ENCODE measurements around the gene JPH3. TPM values are rescaled to one million over a fixed set of nuclear protein-coding genes. Genes with fewer than 3 reads are reported as not detected.

Gene JPH3
- total and polyA plus RNA-seq, 5 donors = 0.09 to 0.32 (median 0.14) TPM

DNA sequence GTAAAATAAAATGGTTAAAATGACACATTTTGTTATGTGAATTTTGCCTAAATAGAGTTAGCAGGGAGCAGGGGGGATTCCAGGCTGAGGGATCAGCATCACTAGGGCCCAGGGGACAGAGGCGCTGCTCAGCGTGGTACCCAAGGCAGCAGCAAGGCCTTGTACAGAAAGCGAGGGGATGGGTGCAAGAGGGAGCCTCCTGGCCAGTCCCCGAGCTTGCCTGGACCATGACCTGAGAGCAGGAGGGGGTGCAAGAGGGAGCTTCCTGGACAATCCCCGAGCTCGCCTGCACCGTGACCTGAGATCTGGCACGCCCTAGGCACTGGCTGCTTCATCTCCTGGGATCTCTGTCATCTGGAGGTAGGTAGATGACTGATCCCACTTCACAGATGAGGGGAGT lies 17.3 kb upstream of the JPH3 start:
- Histone ChIP-seq H3K27me3 (ENCODE audit: control insufficient read depth, insufficient read depth) (no peaks in the 10 kb centered on the region), H3K27ac (ENCODE audit: low read length) (no peak overlapping the region), H3K4me1 (ENCODE audit: control insufficient read depth, insufficient read depth, low read length) (no peaks in the 10 kb centered on the region), H3K9me3 (ENCODE audit: control insufficient read depth, low read length) (no peaks in the 10 kb centered on the region), H3K4me3 (ENCODE audit: low read length) (no peak overlapping the region)
- 88% methylated on average over 8 of the region's 8 CpGs for WGBS
- no peak for DNase-seq
- intact Hi-C loops (cut with DNase I) = loop anchor here (5.0 to 10.0 kb wide), 4 partner anchors 52 to 187 kb away; partner anchors contain the start of gene KLHDC4 (in 3 of the 4)
- ATAC-seq = no peak

DNA sequence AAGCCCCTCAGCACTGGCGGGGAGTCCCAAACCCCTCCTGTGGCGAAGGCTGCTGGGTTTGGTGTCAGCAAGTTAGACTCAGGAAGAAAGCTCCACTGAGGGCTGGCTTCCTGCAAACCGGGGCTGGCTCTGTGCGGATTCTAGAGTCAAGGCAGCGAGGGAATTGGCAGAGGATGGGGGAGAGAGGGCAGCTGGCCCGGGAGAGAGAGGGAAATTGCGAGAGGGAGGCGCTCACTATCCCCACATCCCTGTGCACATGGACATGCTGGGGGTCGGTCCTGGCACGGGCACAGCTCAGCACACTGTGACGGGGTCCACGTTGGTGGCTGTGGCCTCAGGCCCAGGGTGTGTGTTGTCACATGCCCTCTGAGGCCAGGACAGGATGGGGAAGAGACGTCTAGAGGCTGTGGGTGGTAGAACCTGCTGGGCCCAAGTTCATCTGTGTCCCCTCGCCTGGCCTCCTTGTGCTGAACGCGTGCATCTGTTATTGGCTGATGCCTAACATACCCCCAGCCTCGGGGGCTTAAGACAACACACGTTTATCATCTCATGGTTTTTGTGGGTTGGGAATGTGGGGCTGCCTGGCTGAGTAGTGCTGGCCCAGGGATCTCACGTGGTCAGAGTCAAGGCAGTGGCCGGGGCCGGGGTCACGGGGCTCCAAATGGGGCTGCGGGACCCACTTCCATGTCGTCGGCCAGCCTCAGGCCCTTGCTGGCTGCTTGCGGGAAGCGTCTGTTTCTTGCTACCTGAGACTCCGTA lies 16.7 kb upstream of the JPH3 start:
- Histone ChIP-seq H3K4me1 (ENCODE audit: control insufficient read depth, insufficient read depth, low read length) (no peaks in the 10 kb centered on the region), H3K27me3 (ENCODE audit: control insufficient read depth, insufficient read depth) (no peaks in the 10 kb centered on the region), H3K4me3 (ENCODE audit: low read length) (no peak overlapping the region), H3K27ac (ENCODE audit: low read length) (no peak overlapping the region), H3K9me3 (ENCODE audit: control insufficient read depth, low read length) (no peaks in the 10 kb centered on the region)
- intact Hi-C loops (cut with DNase I) = loop anchor here (5.0 to 10.0 kb wide), 3 partner anchors 52 to 187 kb away; partner anchors contain the start of gene KLHDC4 (in 2 of the 4)
- no peak for ATAC-seq
- WGBS = 53% methylated on average over 28 of the region's 28 CpGs
- no peak for DNase-seq

DNA sequence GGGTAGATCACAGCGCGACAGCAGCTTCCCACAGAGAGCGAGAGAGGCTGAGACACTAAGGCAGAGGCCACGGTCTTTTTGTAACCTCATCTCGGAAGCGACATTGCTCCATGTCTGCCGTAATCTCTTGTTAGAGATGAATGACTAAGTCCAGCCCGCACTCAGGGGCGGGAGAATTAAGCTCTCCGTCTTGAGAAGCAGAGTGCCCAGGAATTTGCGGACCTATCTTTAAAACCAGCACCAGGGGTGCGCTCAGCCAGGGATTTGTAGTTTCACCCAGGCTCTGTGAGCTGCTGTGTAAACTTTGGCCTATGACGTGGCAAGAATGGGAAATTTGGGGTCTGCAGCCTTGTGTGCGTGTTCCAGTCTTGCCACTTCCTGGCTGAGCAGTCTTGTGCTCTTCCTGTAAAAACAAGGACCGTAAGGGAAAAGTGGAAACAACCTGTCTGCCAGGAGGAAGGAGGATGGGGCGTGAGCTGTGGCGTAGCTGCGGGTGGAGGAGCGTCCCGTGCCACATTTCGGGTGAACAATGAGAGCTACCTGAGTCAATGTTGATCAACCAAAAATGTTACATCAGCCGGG lies 16.0 kb upstream of the JPH3 start:
- Histone ChIP-seq H3K9me3 (ENCODE audit: control insufficient read depth, low read length) (no peaks in the 10 kb centered on the region), H3K4me3 (ENCODE audit: low read length) (no peak overlapping the region), H3K27me3 (ENCODE audit: control insufficient read depth, insufficient read depth) (no peaks in the 10 kb centered on the region), H3K4me1 (ENCODE audit: control insufficient read depth, insufficient read depth, low read length) (no peaks in the 10 kb centered on the region), H3K27ac (ENCODE audit: low read length) (no peak overlapping the region)
- no peak for DNase-seq
- intact Hi-C loops (cut with DNase I) = loop anchor here (5.0 to 10.0 kb wide), 3 partner anchors 51 to 186 kb away; partner anchors contain the start of gene KLHDC4 (in 2 of the 4)
- WGBS = 72% methylated on average over 22 of the region's 22 CpGs
- ATAC-seq = no peak

DNA sequence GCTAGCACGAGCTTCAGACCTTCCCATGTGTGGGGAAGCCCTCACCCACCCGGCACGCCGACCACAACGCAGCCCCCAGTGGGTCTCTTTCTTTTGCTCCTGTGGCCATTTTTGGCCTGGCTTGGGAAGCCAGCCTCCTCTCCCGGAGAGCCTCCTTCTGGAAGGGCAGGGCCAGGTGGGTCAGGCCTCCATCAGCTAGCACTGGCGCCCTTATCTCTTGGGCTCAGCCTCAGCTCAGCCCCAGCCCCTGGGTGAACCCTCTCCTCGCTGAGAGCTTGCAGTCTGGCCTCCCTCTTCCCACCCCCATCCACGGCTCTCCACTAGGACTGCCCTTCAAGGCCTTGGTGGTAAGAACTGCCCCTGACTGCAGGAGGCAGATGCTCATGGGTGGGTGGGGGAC lies 14.7 kb upstream of the JPH3 start:
- DNase-seq = no peak
- Histone ChIP-seq H3K4me1 (ENCODE audit: control insufficient read depth, insufficient read depth, low read length) (no peaks in the 10 kb centered on the region), H3K27ac (ENCODE audit: low read length) (no peak overlapping the region), H3K9me3 (ENCODE audit: control insufficient read depth, low read length) (no peaks in the 10 kb centered on the region), H3K4me3 (ENCODE audit: low read length) (no peak overlapping the region), H3K27me3 (ENCODE audit: control insufficient read depth, insufficient read depth) (no peaks in the 10 kb centered on the region)
- intact Hi-C loops (cut with DNase I) = loop anchor here (5.0 to 10.0 kb wide), 3 partner anchors 50 to 185 kb away; partner anchors contain the start of gene KLHDC4 (in 2 of the 4)
- 82% methylated on average over 9 of the region's 9 CpGs for WGBS
- no peak for ATAC-seq

DNA sequence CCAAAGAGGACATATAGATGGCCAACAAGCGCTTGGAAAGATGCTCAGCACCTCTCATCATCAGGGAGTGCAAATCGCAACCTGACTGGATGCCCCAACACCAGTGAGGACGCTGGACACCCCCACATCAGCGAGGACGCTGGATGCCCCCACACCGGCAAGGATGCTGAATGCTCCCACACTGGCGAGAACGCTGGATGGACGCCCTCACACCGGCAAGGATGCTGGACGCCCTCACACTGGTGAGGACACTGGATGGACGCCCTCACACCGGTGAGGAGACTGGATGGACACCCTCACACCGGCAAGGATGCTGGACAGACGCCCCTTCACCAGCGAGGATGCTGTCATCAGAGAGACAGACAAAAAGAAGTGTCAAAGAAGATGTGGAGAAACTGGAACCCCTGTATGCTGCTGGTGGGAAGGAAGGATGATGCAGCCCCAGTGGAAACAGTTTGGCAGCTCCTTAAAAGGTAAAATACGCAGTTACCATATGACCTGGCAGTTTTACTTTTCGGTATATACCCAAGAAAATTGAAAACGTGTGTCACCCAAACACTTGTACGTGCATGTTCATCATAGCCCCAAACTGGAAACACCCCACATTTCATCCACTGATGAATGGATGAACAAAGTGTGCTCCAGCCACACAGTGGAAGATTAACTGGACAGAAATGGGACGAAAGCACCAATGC lies 10.1 kb upstream of the JPH3 start:
- H3K27ac ChIP-seq (ENCODE audit: low read length) = no peak overlapping the region
- no peak for DNase-seq
- intact Hi-C loops (cut with DNase I) = no loop called here
- no peaks in the 10 kb centered on the region for H3K9me3 ChIP-seq (ENCODE audit: control insufficient read depth, low read length)
- no peaks in the 10 kb centered on the region for H3K4me1 ChIP-seq (ENCODE audit: control insufficient read depth, insufficient read depth, low read length)
- ATAC-seq = no peak
- H3K4me3 ChIP-seq (ENCODE audit: low read length) = no peak overlapping the region
- 79% methylated on average over 21 of the region's 21 CpGs for WGBS
- H3K27me3 ChIP-seq (ENCODE audit: control insufficient read depth, insufficient read depth) = no peaks in the 10 kb centered on the region

DNA sequence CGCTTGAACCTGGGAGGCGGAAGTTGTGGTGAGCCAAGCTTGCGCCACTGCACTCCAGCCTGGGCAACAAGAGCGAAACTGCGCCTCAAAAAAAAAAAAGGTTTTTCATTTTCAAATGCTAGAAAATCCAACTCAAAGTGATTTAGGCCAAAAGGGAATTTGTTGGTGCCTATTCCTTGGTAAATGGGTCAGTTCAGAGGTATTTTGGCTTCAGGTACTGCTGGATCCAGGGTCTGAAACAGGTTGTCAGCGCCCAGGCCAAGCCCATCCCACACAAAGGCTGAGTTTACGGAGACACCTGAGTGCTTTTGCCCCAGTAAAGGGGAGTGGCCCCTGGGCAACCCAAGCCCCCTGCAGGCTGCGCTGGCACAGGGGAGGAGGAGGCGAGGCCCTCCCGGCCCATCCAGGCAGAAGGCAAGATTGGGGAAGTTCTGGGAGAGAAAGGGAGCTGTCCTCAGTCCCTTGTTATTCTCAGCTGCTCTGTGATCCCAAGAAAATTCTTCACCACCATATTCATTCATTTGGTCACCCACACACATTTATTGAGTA lies 8.5 kb upstream of the JPH3 start:
- ATAC-seq = no peak
- H3K27ac ChIP-seq (ENCODE audit: low read length) = no peak overlapping the region
- WGBS = 89% methylated on average over 10 of the region's 10 CpGs
- H3K9me3 ChIP-seq (ENCODE audit: control insufficient read depth, low read length) = no peaks in the 10 kb centered on the region
- intact Hi-C loops (cut with DNase I) = no loop called here
- no peak for DNase-seq
- no peaks in the 10 kb centered on the region for H3K27me3 ChIP-seq (ENCODE audit: control insufficient read depth, insufficient read depth)
- H3K4me1 ChIP-seq (ENCODE audit: control insufficient read depth, insufficient read depth, low read length) = no peaks in the 10 kb centered on the region
- no peak overlapping the region for H3K4me3 ChIP-seq (ENCODE audit: low read length)

DNA sequence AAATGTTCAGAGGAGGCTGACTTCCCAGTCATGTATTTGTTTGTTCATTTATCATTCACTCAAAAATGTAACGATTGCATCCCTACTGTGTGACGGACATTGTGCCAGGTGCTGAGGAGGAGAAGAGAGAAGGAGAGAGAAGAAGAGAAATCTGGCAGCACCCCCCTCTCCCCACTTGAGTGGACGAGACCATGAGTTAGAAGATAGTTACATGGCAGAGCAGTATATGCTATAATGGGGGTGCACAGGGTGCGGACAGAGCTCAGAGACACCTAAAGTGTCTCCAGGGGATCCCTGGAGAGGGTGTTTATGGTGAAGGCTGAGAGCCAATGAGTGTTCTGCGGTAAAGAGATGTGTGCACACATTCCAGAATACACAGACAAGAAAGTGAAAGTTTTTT lies 6.6 kb upstream of the JPH3 start:
- Histone ChIP-seq H3K4me1 (ENCODE audit: control insufficient read depth, insufficient read depth, low read length) (no peaks in the 10 kb centered on the region), H3K27me3 (ENCODE audit: control insufficient read depth, insufficient read depth) (no peaks in the 10 kb centered on the region), H3K27ac (ENCODE audit: low read length) (no peak overlapping the region), H3K4me3 (ENCODE audit: low read length) (no peak overlapping the region), H3K9me3 (ENCODE audit: control insufficient read depth, low read length) (peaks cover 3% of the 10 kb centered on the region)
- no peak for DNase-seq
- no peak for ATAC-seq
- intact Hi-C loops (cut with DNase I) = no loop called here
- 73% methylated on average over 5 of the region's 5 CpGs for WGBS

DNA sequence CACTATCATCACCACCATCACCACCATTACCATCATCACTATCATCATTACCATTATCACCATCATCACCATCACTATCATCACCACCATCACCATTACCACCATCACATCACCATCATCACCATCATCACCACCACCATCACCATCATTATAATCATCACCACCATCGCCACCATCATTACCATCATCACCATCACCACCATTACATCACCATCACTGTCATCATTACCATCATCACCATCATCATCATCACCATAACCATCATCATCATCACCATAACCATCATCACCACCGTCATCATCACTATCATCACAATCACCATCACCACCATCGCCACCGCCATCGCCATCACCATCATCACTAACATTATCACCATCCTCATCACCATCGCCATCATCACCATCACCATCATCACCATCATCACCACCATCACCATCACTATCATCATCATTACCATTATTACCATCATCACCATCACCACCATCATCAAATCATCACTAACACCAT lies 4.9 kb upstream of the JPH3 start:
- no peak overlapping the region for H3K4me3 ChIP-seq (ENCODE audit: low read length)
- no peak for DNase-seq
- H3K4me1 ChIP-seq (ENCODE audit: control insufficient read depth, insufficient read depth, low read length) = no peaks in the 10 kb centered on the region
- H3K27ac ChIP-seq (ENCODE audit: low read length) = no peak overlapping the region
- no peaks in the 10 kb centered on the region for H3K27me3 ChIP-seq (ENCODE audit: control insufficient read depth, insufficient read depth)
- H3K9me3 ChIP-seq (ENCODE audit: control insufficient read depth, low read length) = peaks cover 3% of the 10 kb centered on the region
- ATAC-seq = no peak
- 96% methylated on average over 6 of the region's 6 CpGs for WGBS
- intact Hi-C loops (cut with DNase I) = no loop called here

DNA sequence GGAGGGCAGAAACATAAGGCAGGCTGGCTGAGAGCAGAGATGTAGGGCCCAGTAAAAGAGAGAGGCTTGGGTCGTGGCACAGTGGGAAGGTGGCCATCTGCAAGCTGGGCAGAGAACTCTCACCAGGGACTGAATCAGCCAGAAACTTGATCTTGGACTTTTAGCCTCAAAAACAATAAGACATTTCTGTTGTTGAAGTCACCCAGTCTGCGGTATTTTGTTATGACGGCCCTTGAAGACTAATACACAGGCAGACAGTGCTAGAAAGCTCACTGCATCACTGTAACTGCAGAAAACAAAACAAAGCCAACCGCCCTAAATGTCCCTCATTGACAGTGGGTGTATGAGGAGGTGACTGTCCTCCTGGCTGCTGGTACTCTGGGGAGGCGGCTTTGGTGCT lies 3.9 kb upstream of the JPH3 start:
- ATAC-seq (no peak), DNase-seq (no peak)
- intact Hi-C loops (cut with DNase I) = no loop called here
- Histone ChIP-seq H3K9me3 (ENCODE audit: control insufficient read depth, low read length) (peaks cover 3% of the 10 kb centered on the region), H3K27me3 (ENCODE audit: control insufficient read depth, insufficient read depth) (no peaks in the 10 kb centered on the region), H3K27ac (ENCODE audit: low read length) (no peak overlapping the region), H3K4me3 (ENCODE audit: low read length) (no peak overlapping the region), H3K4me1 (ENCODE audit: control insufficient read depth, insufficient read depth, low read length) (no peaks in the 10 kb centered on the region)
- WGBS = 79% methylated on average over 5 of the region's 5 CpGs

DNA sequence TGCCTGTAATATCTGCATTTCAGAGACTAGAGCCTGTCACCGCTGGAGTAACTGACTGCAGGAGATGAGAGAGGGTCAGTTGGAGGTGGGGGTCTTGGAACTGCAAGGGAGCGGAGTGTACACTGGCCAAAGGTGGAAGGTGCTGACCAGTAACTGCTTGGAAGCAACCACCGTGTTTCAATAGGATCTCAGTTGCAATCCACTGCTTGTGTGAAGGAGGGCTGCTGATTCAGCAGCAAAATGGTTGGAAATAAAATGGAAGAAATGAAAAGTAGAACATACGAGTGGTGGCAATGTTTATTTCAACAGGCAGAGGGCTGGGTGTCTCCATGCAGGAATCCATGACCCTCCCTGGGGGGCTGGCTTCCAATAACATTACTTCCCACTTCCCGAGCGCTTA lies 2.1 kb upstream of the JPH3 start:
- Histone ChIP-seq H3K9me3 (ENCODE audit: control insufficient read depth, low read length) (peaks cover 3% of the 10 kb centered on the region), H3K27me3 (ENCODE audit: control insufficient read depth, insufficient read depth) (no peaks in the 10 kb centered on the region), H3K4me1 (ENCODE audit: control insufficient read depth, insufficient read depth, low read length) (no peaks in the 10 kb centered on the region), H3K4me3 (ENCODE audit: low read length) (no peak overlapping the region), H3K27ac (ENCODE audit: low read length) (no peak overlapping the region)
- intact Hi-C loops (cut with DNase I) = no loop called here
- no peak for ATAC-seq
- 65% methylated on average over 6 of the region's 6 CpGs for WGBS
- DNase-seq = no peak

All from right cardiac atrium (tissue), 5 donors.